NOMO-1 (cell line): ENCODE measurements around the gene TATDN2.
"Not testable (repeated sequence)": the region's sequence is repeated elsewhere in the genome, so short reads cannot be mapped to it uniquely, and the experiment has no call there.

Source experiments
- DNase-seq, 2 experiments: peaks; one replicate each; lab custom pipeline; 2025; ENCODE audit not compliant: unreplicated experiment in 2 of 2; lab: John Stamatoyannopoulos, UW

TATDN2 gene

DNA sequence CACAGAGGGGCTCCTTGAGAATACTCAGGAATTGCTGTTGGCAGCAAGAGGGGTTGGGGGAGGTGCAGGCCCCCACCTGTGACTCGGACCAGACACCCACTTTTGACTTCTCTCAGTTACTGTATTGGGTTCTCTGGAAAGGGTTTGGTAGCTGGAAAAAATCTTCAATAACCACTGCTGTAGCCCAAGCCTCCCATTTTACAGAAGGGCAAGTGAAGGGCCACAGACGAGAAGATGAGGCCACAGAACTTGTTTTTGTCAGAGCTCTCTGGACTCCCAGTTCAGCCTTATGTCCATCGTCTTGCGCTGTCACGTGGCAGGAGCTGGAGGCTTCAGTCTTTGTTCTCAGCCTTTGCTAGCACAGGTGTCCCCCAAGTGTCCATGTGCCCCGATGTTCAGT, 12.7 kb upstream of the TATDN2 start:
- no peak for DNase-seq

DNA sequence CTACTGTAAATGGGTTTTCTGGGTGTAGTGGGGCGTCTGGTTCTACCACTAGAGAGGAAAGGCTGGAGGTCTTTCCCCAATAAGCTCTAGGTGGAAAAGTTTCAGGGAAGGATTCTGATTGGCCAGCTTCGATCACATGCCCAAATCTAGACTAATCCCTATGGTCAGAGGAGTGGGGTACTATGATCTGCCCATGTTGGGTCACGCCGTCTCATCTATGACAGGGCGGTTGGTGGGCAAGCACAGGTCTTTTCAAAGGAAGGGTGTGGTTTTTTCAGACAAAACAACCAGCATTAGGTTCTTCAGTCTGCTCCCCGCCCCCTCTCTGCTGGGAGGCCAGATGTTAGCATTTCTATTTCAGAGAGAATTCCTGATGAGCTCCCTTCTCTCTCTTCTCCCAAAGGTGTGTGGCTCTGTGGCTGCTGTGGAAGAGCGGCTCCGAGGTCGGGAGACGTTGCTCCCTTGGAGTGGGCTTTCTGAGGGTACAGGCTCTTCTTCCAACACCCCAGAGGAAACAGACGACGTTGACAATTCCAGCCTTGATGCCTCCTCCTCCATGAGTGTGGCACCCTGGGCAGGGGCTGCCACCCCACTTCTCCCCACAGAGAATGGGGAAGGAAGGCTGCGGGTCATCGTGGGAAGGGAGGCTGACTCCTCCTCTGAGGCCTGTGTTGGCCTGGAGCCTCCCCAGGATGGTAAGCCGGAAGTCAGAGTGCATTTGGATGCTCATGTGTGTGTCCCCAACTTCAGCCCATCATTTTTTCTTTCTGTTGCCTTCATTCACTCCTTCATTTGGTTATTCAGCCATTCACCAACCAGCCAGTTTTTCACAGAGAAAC, 9.7 kb upstream of the TATDN2 start:
- DNase-seq: no peak

GRCh38 chr3:10240799-10241198, 7.5 kb upstream of the TATDN2 start:
- DNase-seq: no peak

GRCh38 chr3:10242182-10243065, 5.8 kb upstream of the TATDN2 start:
- DNase-seq: no peak

DNA sequence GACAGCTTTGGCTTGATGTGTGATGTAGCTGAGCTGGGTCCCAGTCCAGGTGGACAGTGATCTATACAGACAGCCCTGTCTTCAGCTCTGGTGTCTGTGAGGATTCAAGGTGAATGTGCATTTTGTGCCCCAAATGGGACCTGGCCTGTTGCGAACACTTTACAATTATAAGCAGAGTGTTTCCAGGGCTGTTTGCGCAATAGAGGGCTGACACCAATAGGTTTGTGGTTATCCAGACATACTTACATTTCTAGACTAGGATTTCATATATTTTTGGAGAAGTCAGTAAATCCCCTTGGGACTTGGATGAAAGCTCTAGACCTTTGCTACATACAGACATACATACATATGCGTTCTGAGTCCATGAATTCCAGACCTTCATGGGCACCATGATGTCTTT, 4.2 kb upstream of the TATDN2 start:
- DNase-seq: no peak

GRCh38 chr3:10245081-10245712, 3.1 kb upstream of the TATDN2 start:
- DNase-seq: no peak

GRCh38 chr3:10247679-10248183, 528 bp upstream of the TATDN2 start:
- no peak for DNase-seq

DNA sequence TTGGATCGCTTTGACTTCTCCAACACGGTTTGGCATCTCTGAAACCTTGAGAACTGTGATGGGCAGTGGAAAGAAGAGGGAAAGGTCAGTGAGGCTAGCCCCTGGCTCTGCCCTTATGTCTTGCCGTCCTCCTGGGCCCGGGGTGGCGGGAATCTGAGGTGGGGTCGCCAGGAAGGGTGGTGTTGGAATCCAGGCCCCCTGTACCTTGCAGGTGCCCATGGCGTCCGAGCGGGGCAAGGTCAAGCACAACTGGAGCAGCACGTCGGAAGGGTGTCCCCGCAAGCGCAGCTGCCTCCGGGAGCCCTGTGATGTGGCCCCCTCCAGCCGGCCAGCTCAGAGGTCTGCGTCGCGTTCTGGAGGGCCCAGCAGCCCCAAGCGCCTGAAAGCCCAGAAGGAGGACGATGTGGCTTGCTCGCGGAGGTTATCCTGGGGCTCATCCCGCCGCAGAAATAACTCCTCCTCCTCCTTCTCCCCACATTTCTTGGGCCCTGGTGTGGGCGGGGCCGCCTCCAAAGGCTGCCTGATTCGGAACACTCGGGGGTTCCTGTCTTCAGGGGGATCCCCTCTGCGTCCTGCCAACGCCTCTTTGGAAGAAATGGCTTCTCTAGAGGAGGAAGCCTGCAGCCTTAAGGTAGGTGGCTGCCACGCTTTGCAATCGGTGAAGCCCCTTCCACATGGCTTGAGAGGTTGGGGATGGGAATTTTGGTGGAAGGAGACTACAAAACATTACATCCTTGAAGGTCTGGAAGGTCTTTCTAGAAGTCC, 907 bp downstream of the TATDN2 start:
- no peak for DNase-seq

GRCh38 chr3:10249833-10250232, 1.6 kb downstream of the TATDN2 start:
- DNase-seq: no peak

DNA sequence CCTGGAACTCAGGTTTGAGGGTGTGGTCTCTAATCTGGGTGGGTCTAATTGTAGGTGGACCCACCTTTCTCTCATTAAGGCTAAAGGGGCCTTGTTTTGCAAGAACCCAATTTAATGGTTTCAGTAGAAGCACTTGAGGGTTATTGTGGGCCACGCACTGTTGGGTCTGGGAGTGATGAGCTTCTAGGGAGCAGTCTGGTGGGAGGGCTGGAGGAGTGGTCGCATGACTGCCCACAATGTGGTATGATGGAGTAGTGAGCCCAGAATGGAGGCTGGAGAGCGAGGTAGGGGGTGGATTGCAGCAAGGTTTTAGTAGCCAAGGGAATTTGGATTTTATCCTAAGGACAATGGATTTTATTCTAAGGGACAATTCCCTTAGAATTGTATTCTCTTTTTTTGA, 2.7 kb downstream of the TATDN2 start:
- no peak for DNase-seq

DNA sequence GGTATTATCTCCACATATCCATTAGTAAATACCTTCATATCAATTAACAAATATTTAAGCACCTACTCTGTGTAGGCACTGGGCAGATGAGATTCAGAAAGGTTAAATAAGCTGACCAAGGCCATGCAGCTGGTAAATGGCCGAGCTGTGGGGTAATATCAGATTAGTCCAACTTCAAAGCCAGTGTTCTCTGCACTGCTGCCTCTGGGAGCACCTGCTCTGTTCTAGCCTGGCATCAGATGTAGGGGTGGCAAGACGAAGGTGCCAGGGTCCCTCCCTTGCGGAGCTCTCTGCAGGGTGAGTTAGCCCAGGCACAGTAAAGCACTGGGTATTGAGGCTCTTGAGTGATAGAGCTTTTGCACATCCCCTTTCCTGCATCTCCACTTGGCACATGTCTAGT, 5.5 kb downstream of the TATDN2 start:
- DNase-seq: no peak

DNA sequence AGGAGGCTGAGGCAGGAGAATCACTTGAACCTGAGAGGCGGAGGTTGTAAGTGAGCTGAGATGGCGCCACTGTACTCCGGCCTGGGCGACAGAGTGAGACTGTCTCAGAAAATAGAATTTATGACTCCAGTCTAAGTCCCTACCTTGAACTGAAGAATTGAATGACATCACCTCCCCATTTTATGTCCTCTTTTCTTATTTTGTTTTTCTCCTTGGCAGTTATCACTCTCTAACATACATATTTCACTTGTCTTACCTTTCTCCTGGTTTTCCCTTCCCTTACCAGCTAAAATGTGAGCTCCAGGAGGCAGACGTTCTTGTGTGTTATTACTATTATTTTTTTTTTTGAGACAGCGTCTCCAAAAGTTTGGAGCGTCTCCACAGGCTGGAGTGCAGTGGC, 7.6 kb downstream of the TATDN2 start:
- no peak for DNase-seq

DNA sequence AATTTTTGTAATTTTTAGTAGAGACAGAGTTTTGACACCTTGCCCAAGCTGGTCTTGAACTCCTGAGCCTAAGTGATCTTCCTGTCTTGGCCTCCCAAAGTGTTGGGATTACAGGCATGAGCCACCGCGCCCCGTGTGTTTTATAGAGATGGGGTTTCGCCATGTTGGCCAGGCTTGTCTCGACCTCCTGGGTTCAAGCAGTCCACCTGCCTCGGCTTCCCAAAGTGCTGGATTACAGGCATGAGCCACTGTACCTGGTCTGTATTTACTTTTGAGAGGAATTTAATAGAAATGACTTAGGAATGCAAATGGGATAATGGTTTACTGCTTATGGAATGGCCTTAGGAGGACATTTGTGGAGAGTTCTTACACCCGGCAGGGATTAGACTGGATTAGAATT, 10.8 kb downstream of the TATDN2 start:
- no peak for DNase-seq

DNA sequence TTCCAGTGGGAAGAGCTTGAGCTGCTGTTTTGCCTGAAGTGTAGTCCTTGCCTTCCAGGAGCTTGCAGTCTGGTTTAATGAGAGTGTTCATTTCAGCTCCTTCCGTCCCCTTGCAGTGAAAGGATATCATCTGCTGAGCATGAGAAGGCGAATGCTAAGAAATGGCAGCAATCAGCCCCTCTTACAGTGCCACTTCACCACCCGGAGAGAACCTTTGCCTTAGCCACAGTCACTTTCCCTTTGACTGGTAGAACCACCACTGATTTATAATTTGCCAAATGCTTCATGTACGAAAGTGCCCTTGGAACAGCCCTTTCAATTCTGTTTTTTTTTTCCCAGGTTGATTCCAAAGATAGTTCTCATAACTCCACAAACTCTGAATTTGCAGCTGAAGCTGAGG, 11.5 kb downstream of the TATDN2 start:
- DNase-seq: no peak

GRCh38 chr3:10260211-10260701, 12.0 kb downstream of the TATDN2 start:
- no peak for DNase-seq

DNA sequence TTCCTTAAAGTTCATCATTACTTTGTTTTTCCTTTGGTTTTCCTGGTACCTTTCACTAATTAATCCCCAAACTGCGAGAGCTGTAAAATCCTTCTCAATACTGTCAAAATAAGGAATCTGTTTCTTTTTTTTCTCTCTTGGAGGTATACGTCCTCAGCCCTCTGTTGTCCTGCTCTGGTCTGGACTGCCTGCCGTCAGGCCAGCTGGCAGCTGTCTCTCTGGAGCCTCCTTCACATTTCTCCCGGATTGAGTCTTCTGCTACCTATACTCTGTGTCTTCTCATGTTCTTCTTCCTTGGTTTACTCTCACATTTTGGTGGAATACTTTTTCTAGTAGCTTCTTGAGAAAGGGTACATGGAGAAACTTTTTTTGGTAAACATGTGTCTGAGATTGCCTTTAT, 13.8 kb downstream of the TATDN2 start:
- DNase-seq: no peak

DNA sequence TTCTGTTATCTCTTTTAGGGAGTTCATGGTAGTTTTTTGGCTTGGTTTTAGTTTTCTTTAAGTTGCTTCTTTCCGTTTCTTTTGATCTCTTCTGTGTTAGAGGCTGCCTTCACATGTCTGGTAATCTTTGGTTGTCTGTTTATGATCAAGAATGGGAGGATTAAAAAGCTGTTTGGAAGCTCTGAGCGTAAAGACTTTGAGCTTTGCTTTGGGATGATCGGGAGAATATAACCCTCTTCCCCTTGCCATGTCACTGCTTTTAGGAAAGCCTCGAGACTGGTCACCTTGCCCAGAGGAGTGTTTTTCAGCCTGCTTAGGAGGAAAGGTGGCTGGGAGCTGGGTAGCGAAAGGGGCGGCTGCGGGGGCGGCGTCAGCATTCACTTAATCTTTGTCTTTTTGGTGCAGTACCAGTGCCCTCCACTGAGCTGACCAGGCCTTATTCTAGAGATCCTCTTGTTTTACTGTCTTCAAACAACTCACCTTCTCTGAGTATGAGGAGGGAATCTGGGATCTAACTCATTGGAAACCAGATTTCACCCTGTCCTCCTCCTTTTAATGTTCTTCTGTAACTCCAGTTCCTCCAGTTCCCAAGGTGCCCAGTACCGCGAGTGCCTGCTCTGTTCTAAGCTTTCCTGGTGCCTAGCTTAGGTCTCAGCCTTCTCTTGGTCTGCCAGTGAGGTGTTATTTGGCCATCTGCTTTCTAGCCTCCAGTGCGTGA, 15.5 kb downstream of the TATDN2 start:
- DNase-seq: no peak

DNA sequence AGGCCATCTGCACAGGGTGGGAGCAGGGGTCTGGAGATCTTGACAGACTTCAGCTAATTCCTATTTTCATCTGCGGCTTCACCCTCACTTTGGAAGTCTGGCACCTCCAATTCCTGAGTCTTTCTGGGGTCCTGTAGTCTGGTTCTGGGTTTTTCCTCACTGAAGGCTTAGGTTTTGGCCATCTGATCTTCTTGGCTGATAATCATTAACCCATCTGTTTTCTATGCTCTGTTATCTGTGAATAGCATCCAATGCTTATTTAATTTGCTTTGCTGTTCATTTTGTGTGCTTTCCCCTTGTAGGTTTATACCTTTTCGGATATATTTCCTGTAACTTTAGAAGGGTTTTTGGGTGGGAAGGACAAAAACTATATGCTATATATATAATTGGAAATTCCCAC, 17.6 kb downstream of the TATDN2 start:
- DNase-seq: no peak

DNA sequence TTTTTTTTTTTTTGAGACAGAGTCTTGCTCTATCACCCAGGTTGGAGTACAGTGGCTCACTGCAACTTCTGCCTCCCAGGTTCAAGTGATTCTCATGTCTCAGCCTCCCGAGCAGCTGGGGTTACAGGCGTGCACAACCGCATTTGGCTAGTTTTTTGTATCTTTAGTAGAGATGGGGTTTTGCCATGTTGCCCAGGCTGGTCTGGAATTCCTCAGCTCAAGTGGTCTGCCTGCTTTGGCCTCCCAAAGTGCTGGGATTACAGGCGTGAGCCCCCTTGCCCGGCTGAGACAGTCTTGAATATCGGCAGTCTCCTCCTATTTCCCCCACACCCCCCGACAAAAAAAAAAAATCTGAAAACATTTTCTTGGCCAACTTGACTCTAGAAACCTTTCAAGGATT, 18.7 kb downstream of the TATDN2 start:
- DNase-seq: not testable (repeated sequence)

GRCh38 chr3:10268116-10268515, 19.9 kb downstream of the TATDN2 start:
- no peak for DNase-seq
